ENCODE measurements around the gene ETV6. TPM values are rescaled to one million over a fixed set of nuclear protein-coding genes. Genes with fewer than 3 reads are reported as not detected.

Gene ETV6
- total and polyA plus RNA-seq, 9 of the 15 experiments (the other 6 are each of a cell fraction or from before 2014, with no cell fraction given): 0.81 to 12.7 (median 4.1) TPM

DNA sequence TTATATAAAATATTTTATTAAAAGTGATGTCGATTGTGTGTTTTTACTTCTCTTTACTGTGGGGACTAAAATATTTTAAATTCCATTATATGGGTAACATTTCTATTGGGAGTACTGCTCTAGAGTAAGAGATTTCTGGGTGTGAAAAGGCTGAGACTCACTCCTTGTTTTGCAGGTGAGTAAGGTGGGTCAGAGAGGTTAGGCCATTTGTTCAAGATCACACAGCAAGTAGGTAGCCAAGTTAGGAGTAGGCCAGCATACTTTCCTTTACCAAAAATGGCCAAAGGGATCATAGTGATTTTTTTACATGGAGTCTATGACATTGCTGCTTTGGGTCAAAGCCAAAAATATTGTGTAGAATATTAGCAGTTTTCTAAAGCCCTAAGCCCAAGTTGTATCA is 138.0 kb downstream of the ETV6 start:
- in situ Hi-C loops (cut with MboI) (no loop called here), intact Hi-C loops (cut with micrococcal nuclease) (no loop called here)
- no peak for FAIRE-seq
- no peaks in the 10 kb centered on the region; a peak in 1 of 5 replicates for H3K4me1 ChIP-seq (replicated peaks in 1 of 2; ENCODE audit: control insufficient read depth in 2 of 2, insufficient read depth in 2 of 2, low read length in 2 of 2)
- no peaks in the 10 kb centered on the region for H3K9me3 ChIP-seq (replicated peaks; ENCODE audit: control insufficient read depth, insufficient read depth, low read depth, low read length)
- BruUV-seq (replicated peaks): no TSS peak
- H3K27ac ChIP-seq (ENCODE audit: extremely low read depth, low read depth, low read length): no peak overlapping the region
- WGBS (ENCODE audit: insufficient coverage, low coverage, missing lambda C conversion rate): 100% methylated on average over 1 of the region's 1 CpG
- H3K9ac ChIP-seq (ENCODE audit: insufficient read depth in 1 of 2, low read depth in 2 of 2, low read length in 2 of 2): no peak overlapping the region
- H3K36me3 ChIP-seq (ENCODE audit: control insufficient read depth, insufficient read depth, low read length): no peaks in the 10 kb centered on the region
- DNase-seq (ENCODE audit: extremely low read depth in 1 of 4, low spot score in 3 of 4): no peak
- no peaks in the 10 kb centered on the region for H4K20me1 ChIP-seq (replicated peaks; ENCODE audit: control insufficient read depth, insufficient read depth, low read length)
- no peaks in the 10 kb centered on the region for H3K27me3 ChIP-seq (ENCODE audit: control insufficient read depth in 2 of 2, insufficient read depth in 2 of 2, low read length in 2 of 2)
- H2AFZ ChIP-seq (ENCODE audit: low read depth, low read length): no peak overlapping the region
- ATAC-seq: no peak
- TF ChIP-seq, protein P1, sequence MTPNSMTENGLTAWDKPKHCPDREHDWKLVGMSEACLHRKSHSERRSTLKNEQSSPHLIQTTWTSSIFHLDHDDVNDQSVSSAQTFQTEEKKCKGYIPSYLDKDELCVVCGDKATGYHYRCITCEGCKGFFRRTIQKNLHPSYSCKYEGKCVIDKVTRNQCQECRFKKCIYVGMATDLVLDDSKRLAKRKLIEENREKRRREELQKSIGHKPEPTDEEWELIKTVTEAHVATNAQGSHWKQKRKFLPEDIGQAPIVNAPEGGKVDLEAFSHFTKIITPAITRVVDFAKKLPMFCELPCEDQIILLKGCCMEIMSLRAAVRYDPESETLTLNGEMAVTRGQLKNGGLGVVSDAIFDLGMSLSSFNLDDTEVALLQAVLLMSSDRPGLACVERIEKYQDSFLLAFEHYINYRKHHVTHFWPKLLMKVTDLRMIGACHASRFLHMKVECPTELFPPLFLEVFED (CRISPR knock-in tag; conservative IDR thresholded peaks at IDR 0.05): no peak
- TF ChIP-seq, protein P2, sequence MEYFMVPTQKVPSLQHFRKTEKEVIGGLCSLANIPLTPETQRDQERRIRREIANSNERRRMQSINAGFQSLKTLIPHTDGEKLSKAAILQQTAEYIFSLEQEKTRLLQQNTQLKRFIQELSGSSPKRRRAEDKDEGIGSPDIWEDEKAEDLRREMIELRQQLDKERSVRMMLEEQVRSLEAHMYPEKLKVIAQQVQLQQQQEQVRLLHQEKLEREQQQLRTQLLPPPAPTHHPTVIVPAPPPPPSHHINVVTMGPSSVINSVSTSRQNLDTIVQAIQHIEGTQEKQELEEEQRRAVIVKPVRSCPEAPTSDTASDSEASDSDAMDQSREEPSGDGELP (CRISPR knock-in tag; IDR thresholded peaks at IDR 0.05; ENCODE audit: borderline replicate concordance): no peak
- peak; percentile 50 for TF ChIP-seq ZFP36 (IDR thresholded peaks at IDR 0.05; ENCODE audit: low read depth, low read length, partially characterized antibody)
- peak; percentile 87 for TF ChIP-seq RBM25 (IDR thresholded peaks at IDR 0.05; ENCODE audit: low read depth, low read length, severe bottlenecking)
- TF ChIP-seq BCOR (IDR thresholded peaks at IDR 0.05): peak; percentile 51
- ChIA-PET POLR2A (no interaction called here), CTCF (ENCODE audit: low intra/inter-chr PET ratio) (no interaction called here)
- H3K4me3 ChIP-seq: no peak overlapping the region
- H3K9me1 ChIP-seq (ENCODE audit: control insufficient read depth, insufficient read depth, low read length): no peaks in the 10 kb centered on the region
- no peak overlapping the region for H3K4me2 ChIP-seq (ENCODE audit: insufficient read depth, low read length)
- H3K79me2 ChIP-seq (ENCODE audit: control insufficient read depth, insufficient read depth, low read length): no peaks in the 10 kb centered on the region; the same call in 2 of the 3 replicates
